HEK293 (cell line): Measurements from ENCODE around the gene SMIM20.

ENCODE experiments used
- ZNF121 ChIP-seq: fragments of 450-650 bp; formaldehyde crosslinking; IDR thresholded peaks from 2 replicates; pipeline ENCODE4 v1.5.1; 2016; ENCODE audit warnings: missing biosample characterization, missing genetic modification characterization
- ZNF239 ChIP-seq: fragments of 450-650 bp; formaldehyde crosslinking; IDR thresholded peaks from 2 replicates; pipeline ENCODE4 v1.5.1; 2016; ENCODE audit warnings: missing biosample characterization, missing genetic modification characterization
- TF ChIP-seq, protein P1 (sequence below): IDR thresholded peaks from 2 replicates; pipeline ENCODE4 v1.6.1; 2011; ENCODE audit warnings: mild to moderate bottlenecking, low read depth, low read length, borderline replicate concordance
- TF ChIP-seq, protein P2 (sequence below): fragments of 450-650 bp; formaldehyde crosslinking; IDR thresholded peaks from 2 replicates; pipeline ENCODE4 v1.5.1; 2016; ENCODE audit warnings: missing biosample characterization, missing genetic modification characterization
- TF ChIP-seq, protein P3 (sequence below): fragments of 450-650 bp; formaldehyde crosslinking; IDR thresholded peaks from 2 replicates; pipeline ENCODE4 v1.5.1; 2016; ENCODE audit warnings: missing biosample characterization, missing genetic modification characterization

DNA sequence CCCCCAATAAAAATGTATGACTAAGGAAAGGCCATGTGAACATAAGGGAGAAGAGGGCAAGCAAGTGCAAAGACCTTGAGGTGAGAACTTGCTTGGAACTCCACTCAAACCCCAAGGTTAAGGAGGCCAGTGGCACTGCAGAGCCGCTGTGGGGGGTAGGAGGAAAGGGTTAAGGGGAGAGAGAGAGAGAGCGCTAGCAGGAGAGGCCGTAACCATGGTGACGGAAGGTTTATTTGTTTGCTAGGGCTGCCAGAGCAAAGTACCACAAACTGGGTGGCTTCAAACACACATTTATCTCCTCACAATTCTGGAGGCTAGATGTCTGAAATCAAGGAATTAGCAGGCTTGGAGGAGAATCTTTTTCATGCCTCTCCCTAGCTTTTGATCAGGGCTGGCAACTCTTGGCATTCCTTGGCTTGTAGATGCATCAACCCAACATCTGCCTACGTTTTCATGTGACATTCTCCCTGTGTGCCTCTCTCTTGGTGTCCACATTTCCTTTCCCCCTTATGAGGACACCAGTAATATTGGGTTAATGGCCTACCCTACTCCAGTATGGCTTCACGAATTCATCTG is 35.2 kb downstream of the SMIM20 start:
- TF ChIP-seq, protein P1, sequence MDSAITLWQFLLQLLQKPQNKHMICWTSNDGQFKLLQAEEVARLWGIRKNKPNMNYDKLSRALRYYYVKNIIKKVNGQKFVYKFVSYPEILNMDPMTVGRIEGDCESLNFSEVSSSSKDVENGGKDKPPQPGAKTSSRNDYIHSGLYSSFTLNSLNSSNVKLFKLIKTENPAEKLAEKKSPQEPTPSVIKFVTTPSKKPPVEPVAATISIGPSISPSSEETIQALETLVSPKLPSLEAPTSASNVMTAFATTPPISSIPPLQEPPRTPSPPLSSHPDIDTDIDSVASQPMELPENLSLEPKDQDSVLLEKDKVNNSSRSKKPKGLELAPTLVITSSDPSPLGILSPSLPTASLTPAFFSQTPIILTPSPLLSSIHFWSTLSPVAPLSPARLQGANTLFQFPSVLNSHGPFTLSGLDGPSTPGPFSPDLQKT: no peak
- no peak for TF ChIP-seq ZNF121 (tag by site-specific recombination)
- TF ChIP-seq, protein P2, sequence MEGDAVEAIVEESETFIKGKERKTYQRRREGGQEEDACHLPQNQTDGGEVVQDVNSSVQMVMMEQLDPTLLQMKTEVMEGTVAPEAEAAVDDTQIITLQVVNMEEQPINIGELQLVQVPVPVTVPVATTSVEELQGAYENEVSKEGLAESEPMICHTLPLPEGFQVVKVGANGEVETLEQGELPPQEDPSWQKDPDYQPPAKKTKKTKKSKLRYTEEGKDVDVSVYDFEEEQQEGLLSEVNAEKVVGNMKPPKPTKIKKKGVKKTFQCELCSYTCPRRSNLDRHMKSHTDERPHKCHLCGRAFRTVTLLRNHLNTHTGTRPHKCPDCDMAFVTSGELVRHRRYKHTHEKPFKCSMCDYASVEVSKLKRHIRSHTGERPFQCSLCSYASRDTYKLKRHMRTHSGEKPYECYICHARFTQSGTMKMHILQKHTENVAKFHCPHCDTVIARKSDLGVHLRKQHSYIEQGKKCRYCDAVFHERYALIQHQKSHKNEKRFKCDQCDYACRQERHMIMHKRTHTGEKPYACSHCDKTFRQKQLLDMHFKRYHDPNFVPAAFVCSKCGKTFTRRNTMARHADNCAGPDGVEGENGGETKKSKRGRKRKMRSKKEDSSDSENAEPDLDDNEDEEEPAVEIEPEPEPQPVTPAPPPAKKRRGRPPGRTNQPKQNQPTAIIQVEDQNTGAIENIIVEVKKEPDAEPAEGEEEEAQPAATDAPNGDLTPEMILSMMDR (tag by site-specific recombination): no peak
- TF ChIP-seq, protein P3, sequence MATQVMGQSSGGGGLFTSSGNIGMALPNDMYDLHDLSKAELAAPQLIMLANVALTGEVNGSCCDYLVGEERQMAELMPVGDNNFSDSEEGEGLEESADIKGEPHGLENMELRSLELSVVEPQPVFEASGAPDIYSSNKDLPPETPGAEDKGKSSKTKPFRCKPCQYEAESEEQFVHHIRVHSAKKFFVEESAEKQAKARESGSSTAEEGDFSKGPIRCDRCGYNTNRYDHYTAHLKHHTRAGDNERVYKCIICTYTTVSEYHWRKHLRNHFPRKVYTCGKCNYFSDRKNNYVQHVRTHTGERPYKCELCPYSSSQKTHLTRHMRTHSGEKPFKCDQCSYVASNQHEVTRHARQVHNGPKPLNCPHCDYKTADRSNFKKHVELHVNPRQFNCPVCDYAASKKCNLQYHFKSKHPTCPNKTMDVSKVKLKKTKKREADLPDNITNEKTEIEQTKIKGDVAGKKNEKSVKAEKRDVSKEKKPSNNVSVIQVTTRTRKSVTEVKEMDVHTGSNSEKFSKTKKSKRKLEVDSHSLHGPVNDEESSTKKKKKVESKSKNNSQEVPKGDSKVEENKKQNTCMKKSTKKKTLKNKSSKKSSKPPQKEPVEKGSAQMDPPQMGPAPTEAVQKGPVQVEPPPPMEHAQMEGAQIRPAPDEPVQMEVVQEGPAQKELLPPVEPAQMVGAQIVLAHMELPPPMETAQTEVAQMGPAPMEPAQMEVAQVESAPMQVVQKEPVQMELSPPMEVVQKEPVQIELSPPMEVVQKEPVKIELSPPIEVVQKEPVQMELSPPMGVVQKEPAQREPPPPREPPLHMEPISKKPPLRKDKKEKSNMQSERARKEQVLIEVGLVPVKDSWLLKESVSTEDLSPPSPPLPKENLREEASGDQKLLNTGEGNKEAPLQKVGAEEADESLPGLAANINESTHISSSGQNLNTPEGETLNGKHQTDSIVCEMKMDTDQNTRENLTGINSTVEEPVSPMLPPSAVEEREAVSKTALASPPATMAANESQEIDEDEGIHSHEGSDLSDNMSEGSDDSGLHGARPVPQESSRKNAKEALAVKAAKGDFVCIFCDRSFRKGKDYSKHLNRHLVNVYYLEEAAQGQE (tag by site-specific recombination): no peak
- TF ChIP-seq ZNF239 (tag by site-specific recombination): no peak
